NB4 (cell line): Measurements from ENCODE around the gene P2RX6.
"Not testable (repeated sequence)": the region's sequence is repeated elsewhere in the genome, so short reads cannot be mapped to it uniquely, and the experiment has no call there.

Experiments used
- DNase-seq: peaks from one replicate; pipeline ENCODE4 v3.0.0; 2010; ENCODE audit warnings: low read depth
- H3K4me3 ChIP-seq: one replicate; pipeline ENCODE4 v1.5.1; 2011; ENCODE audit warnings: mild to moderate bottlenecking, low read depth, low read length, moderate library complexity
- MYC ChIP-seq: IDR thresholded peaks from 2 replicates; pipeline ENCODE4 v1.6.1; 2011; ENCODE audit warnings: low read depth, low read length
- POLR2A ChIP-seq: IDR thresholded peaks from 2 replicates; pipeline ENCODE4 v1.6.1; 2011; ENCODE audit warnings: mild to moderate bottlenecking; ENCODE audit not compliant: insufficient read length; ENCODE audit errors: extremely low read depth
- TF ChIP-seq, protein P1 (sequence below): IDR thresholded peaks from one replicate; pipeline ENCODE4 v1.5.1; 2012; ENCODE audit warnings: low read depth, low read length
- TF ChIP-seq, protein P2 (sequence below): IDR thresholded peaks from 2 replicates; pipeline ENCODE4 v1.6.1; 2011; ENCODE audit warnings: low read depth, low read length

Gene P2RX6

DNA sequence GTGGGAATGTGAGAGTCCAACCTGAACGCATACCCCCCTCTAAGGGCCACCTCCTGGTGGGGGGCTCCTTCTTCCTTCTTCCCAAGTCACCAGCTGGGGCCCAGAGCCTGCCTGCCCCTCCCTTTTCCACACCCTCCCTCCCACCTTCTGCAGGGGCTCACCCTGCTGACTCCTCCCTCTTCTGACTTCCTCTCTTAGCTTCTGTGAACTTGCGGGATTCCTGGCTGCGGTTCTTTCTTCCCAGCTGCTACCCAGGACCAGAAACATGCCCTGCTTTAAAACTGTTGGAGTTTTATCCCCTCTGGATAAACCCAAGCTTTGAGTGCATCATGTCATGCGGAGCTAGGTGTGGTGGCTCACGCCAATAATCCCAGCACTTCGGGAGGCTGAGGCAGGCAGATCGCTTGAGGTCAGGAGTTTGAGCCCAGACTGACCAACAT, 40.9 kb downstream of the P2RX6 start:
- no peak overlapping the region for H3K4me3 ChIP-seq
- DNase-seq, result peak; percentile 63
- TF ChIP-seq, protein P1, sequence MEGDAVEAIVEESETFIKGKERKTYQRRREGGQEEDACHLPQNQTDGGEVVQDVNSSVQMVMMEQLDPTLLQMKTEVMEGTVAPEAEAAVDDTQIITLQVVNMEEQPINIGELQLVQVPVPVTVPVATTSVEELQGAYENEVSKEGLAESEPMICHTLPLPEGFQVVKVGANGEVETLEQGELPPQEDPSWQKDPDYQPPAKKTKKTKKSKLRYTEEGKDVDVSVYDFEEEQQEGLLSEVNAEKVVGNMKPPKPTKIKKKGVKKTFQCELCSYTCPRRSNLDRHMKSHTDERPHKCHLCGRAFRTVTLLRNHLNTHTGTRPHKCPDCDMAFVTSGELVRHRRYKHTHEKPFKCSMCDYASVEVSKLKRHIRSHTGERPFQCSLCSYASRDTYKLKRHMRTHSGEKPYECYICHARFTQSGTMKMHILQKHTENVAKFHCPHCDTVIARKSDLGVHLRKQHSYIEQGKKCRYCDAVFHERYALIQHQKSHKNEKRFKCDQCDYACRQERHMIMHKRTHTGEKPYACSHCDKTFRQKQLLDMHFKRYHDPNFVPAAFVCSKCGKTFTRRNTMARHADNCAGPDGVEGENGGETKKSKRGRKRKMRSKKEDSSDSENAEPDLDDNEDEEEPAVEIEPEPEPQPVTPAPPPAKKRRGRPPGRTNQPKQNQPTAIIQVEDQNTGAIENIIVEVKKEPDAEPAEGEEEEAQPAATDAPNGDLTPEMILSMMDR, result no peak
- TF ChIP-seq MYC (no peak), POLR2A (no peak)
- TF ChIP-seq, protein P2, sequence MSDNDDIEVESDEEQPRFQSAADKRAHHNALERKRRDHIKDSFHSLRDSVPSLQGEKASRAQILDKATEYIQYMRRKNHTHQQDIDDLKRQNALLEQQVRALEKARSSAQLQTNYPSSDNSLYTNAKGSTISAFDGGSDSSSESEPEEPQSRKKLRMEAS, result no peak

DNA sequence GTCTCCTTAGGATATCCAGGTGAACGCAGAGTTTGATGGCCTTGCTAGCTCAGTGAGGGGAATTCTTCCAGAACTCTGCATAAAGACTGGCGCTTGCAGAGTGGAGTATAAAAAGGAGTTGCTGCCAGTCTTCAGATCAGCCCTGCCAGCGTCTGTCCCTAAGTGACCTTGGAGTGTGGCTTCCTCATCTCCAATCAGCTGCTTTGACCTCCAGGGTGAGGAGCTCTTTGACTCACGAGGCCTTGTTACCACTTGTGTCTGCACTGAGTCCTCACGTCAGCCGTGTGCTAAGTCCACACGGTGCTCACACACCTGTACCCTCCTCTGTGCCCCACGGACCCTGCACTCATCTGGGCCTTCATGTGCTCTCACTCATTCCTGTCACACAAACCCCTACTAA, 45.4 kb downstream of the P2RX6 start:
- not testable (repeated sequence) for H3K4me3 ChIP-seq
- peak; percentile 54 for DNase-seq

DNA sequence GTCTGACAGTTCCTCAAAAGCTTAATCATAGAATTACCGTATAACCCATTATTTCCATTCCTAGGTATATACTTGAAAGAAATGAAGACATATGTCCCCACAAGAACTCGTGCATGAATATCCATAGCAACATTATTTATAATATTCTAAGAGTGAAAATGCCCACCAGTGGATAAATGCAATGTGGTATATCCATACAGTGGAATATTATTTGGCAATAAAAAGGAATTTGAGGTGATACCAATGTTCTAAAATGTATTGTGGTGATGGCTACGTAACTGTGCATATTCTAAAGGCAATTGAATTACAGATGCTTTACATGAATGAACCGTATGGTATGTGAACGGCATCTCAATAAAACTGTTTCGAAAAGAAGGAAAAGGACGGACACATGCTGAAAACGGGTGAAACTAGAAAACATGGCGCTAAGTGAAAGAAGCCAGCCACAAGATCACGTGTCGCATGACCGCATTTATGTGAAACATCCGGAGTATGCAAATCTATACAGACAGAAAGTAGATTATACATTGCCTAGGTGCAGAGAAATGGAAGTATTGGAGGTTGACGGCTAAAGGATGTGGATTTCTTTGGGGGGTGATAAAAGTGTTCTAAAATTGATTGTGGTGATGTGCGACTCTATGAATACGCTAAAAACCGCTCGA, 46.8 kb downstream of the P2RX6 start:
- not testable (repeated sequence) for DNase-seq, H3K4me3 ChIP-seq

DNA sequence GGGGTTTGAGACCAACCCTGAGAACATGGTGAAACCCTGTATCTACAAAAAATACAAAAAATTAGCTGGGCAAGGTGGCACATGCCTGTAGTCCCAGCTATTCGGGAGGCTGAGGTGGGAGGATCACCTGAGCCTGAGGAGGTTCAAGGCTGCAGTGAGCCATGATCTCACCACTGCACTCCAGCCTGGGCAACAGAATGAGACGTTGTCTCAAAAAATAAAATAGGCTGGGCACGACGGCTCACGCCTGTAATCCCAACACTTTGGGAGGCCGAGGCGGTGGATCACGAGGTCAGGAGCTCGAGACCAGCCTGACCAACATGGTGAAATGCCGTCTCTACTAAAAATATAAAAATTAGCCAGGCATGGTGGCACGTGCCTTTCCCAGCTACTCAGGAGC, 49.5 kb downstream of the P2RX6 start:
- not testable (repeated sequence) for H3K4me3 ChIP-seq, DNase-seq

DNA sequence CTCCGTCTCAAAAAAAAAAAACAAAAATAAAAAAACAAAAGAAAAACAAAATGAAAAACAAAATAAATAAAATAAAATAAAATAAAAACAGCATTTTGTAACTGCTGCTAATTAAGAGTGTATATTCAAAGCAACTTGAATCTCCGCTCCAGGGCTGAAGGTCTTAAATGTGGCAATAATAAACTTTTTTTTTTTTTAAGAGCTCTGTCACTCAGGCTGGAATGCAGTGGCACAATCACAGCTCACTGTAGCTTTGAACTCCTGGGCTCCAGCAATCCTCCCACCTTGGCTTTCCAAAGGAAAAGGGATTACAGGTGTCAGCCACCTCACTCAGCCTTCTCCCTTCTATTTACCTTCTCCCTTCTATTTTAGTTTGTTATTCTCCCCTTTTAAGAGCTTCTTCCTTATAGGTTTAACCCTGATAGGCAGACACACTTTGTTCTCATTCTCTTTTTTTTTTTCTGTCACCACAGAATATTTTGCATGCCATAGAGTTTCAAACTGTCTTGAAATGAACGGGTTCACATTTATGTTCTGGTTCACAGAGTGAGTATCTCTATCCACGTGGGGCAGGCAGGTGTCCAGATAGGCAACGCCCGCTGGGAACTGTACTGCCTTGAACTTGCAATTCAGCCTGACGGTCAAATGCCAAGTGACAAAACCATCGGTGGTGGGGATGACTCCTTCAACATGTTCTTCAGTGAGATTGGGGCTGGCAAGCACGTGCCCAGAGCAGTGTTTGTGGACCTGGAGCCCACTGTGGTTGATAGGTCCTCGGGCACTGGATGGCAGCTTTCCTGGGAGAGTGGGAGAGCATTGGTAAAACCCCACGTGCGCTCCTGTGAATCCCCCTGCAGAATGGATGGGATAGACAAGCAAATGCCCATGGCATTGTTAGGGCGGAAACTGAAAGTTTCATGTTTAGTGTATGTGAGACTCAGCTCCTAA, 50.2 kb downstream of the P2RX6 start:
- no peak overlapping the region for H3K4me3 ChIP-seq
- TF ChIP-seq, protein P2, result no peak
- TF ChIP-seq MYC (no peak), POLR2A (no peak)
- TF ChIP-seq, protein P1, result no peak
- no peak for DNase-seq

DNA sequence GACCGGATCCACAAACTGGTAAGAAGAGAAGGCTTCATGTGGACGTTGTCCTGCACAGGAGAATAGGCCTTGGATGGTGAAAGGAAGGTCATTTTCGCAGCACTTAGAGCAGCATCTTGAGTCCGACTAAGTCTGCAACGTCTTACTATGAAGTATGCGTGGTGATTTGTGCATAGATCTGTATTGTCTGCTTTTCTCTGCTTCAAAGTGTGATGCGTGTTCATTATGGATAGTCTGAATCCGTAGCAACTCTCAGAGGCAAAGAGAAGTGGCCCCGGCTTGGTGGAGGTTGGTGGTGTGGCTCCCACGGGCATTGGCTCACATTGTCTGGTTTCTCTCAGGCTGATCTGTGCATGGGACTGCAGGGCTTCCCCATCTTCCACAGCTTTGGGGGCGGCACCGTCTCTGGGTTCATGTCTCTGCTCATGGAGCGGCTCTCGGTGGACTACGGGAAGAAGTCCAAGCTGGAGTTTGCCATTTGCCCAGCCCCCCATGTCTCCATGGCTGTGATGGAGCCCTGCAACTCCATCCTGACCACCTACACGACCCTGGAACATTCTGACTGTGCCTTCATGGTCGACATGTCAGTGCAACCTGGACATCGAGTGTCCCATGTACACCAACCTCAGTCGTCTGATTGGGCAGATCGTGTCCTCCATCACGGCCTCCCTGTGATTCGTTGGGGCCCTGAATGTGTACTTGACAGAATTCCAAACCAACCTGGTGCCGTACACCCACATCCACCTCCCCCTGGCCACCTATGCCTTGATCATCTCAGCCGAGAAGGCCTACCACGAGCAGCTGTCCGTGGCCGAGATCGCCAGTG, 52.3 kb downstream of the P2RX6 start:
- H3K4me3 ChIP-seq, result no peak overlapping the region
- no peak for DNase-seq
- no peak for TF ChIP-seq MYC
- TF ChIP-seq POLR2A, result no peak
- TF ChIP-seq, protein P2, result no peak
- TF ChIP-seq, protein P1, result no peak

DNA sequence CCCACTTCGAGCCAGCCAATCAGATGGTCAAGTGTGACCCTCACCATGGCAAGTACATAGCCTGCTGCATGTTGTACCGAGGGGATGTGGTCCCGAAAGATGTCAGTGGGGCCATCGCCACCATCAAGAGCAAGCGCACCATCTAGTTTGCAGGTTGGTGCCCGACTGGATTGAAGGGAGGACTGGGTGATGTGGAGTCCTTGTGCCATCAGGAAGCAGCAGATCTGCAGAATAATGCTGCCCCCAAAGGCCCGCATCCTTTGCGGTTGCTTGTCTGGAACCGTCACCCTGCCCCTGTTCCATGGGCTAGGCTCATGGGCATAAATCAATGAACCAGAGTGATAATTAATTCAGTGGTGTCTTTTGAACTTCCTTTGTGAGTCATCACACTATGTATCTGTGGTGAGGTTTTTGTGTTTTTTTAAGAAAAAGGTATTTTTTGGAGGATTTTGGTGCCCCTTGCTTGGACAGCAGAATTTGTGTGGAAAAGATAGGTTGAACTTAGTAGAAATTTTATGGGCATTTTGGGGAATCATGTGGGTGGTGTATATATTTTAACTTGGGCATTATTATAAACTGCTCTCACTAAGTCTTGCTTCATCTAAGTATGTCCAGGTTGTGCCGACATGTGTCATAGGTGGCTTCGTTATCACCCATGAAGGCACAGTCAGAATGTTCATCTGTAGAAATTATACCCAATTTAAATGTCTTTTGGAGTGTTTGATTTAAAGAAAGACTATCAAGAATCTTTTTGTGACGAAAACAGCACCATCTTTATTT, 53.1 kb downstream of the P2RX6 start:
- DNase-seq, result no peak
- H3K4me3 ChIP-seq, result no peak overlapping the region
- TF ChIP-seq MYC, result no peak
- no peak for TF ChIP-seq POLR2A
- TF ChIP-seq, protein P2, result no peak
- TF ChIP-seq, protein P1, result no peak
